ENCODE measurements around the gene EZH2.

DNA sequence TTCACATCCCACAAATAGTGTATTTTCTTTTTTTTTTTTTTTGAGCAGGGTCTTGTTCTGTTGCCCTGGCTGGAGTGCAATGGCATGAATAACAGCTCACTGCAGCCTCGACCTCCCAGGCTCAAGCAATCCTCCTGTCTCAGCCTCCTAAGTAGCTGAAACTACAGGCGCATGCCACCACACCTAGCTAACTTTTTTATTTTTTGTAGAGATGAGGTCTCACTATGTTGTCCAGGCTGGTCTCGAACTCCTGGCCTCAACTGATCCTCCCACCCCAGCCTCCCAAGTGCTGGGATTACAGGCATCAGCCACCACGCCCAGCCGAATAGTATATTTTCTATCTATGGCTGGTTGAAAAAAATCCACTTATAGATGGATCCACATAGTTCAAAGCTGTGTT, 12.5 kb downstream of the EZH2 start:
- TF ChIP-seq, protein P1, sequence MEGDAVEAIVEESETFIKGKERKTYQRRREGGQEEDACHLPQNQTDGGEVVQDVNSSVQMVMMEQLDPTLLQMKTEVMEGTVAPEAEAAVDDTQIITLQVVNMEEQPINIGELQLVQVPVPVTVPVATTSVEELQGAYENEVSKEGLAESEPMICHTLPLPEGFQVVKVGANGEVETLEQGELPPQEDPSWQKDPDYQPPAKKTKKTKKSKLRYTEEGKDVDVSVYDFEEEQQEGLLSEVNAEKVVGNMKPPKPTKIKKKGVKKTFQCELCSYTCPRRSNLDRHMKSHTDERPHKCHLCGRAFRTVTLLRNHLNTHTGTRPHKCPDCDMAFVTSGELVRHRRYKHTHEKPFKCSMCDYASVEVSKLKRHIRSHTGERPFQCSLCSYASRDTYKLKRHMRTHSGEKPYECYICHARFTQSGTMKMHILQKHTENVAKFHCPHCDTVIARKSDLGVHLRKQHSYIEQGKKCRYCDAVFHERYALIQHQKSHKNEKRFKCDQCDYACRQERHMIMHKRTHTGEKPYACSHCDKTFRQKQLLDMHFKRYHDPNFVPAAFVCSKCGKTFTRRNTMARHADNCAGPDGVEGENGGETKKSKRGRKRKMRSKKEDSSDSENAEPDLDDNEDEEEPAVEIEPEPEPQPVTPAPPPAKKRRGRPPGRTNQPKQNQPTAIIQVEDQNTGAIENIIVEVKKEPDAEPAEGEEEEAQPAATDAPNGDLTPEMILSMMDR (IDR thresholded peaks at IDR 0.05): no peak
- TF ChIP-seq POLR2A (IDR thresholded peaks at IDR 0.05) (no peak), EP300 (IDR thresholded peaks at IDR 0.05; ENCODE audit: low read depth) (no peak)

Measured in transverse colon (tissue), 3 donors.